Measurements from ENCODE around the gene MADCAM1. TPM values are rescaled to one million over a fixed set of nuclear protein-coding genes. Genes with fewer than 3 reads are reported as not detected.

Gene MADCAM1
- total and polyA plus RNA-seq, 4 donors = 0.24 to 4.4 (median 0.61) TPM

DNA sequence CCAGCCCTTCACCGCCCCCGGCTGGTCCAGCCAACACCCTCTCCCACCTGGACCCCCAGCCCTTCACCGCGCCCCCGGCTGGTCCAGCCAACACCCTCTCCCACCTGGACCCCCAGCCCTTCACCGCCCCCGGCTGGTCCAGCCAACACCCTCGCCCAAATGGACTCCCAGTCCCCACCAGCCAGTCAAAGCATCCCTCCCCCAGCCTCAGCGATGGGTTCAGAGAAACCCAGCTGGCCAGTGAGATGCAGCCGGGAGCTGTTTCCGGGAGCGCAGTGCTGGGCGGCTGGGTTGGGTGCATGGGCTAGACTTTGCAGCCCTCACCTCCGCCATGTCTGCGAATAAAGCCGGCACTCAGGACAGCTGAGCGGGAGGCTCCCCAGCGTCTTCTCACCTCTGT, 28.7 kb downstream of the MADCAM1 start:
- no peak for DNase-seq
- Histone ChIP-seq H3K27ac (ENCODE audit: low read depth in 1 of 2, low read length in 1 of 2) (no peak overlapping the region), H3K36me3 (ENCODE audit: control insufficient read depth in 4 of 4, insufficient read depth in 4 of 4, low read length in 4 of 4) (peaks cover 0 to 6% (median 0%) of the 10 kb centered on the region in 4 donors), H3K4me1 (ENCODE audit: control insufficient read depth in 5 of 5, insufficient read depth in 5 of 5, low read length in 5 of 5) (no peaks in the 10 kb centered on the region), H3K9me3 (ENCODE audit: control insufficient read depth in 4 of 4, insufficient read depth in 3 of 4, low read length in 3 of 4) (no peaks in the 10 kb centered on the region), H3K27me3 (ENCODE audit: control insufficient read depth in 3 of 3, insufficient read depth in 3 of 3, low read length in 2 of 3) (peaks cover 0 to 3% (median 0%) of the 10 kb centered on the region in 3 donors), H3K4me3 (no peak overlapping the region), H3K9ac (ENCODE audit: insufficient read depth in 1 of 2, low read length in 2 of 2) (no peak overlapping the region)
- 72 to 80% methylated on average over 18 of the region's 18 CpGs for WGBS, 2 donors
- TF ChIP-seq, protein P1, sequence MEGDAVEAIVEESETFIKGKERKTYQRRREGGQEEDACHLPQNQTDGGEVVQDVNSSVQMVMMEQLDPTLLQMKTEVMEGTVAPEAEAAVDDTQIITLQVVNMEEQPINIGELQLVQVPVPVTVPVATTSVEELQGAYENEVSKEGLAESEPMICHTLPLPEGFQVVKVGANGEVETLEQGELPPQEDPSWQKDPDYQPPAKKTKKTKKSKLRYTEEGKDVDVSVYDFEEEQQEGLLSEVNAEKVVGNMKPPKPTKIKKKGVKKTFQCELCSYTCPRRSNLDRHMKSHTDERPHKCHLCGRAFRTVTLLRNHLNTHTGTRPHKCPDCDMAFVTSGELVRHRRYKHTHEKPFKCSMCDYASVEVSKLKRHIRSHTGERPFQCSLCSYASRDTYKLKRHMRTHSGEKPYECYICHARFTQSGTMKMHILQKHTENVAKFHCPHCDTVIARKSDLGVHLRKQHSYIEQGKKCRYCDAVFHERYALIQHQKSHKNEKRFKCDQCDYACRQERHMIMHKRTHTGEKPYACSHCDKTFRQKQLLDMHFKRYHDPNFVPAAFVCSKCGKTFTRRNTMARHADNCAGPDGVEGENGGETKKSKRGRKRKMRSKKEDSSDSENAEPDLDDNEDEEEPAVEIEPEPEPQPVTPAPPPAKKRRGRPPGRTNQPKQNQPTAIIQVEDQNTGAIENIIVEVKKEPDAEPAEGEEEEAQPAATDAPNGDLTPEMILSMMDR (IDR thresholded peaks at IDR 0.05; ENCODE audit: control extremely low read depth, extremely low read depth) = no peak
- no peak for ATAC-seq (ENCODE audit: insufficient read depth, low FRiP score)

DNA sequence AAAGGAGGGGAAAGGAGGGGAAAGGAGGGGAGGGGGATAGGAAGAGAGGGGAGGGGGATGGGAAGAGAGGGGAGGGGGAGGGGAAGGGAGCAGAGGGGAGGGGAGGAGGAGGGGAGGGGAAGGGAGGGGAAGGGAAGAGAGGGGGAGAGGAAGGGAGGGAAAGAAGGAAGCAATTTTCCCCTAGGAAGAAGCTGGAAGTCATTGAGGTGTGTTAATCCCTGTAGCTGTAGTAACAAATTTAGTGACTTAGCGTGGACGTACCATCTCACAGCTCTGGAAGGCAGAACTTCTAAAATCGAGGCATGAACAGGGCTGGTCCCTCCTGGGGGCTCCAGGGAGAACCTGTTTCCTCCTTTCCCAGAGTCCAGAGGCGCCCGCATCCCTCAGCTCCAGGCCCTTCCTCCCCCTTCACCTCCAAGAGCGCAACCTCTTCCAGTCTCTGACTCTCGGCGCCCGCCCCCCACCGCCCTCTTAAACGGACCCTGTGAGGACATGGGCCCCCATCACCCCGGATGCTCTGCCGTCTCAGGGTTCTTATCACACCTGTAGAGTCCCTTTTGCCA, 29.7 kb downstream of the MADCAM1 start:
- DNase-seq = no peak
- H3K9me3 ChIP-seq (ENCODE audit: control insufficient read depth in 4 of 4, insufficient read depth in 3 of 4, low read length in 3 of 4) = peaks cover 0 to 2% (median 0%) of the 10 kb centered on the region in 4 donors
- ATAC-seq (ENCODE audit: insufficient read depth, low FRiP score) = no peak
- H3K9ac ChIP-seq (ENCODE audit: insufficient read depth in 1 of 2, low read length in 2 of 2) = no peak overlapping the region
- TF ChIP-seq, protein P1 (IDR thresholded peaks at IDR 0.05; ENCODE audit: control extremely low read depth, extremely low read depth) = no peak
- H3K36me3 ChIP-seq (ENCODE audit: control insufficient read depth in 4 of 4, insufficient read depth in 4 of 4, low read length in 4 of 4) = peaks cover 0 to 3% (median 0%) of the 10 kb centered on the region in 4 donors
- H3K4me1 ChIP-seq (ENCODE audit: control insufficient read depth in 5 of 5, insufficient read depth in 5 of 5, low read length in 5 of 5) = peaks cover 0 to 2% (median 0%) of the 10 kb centered on the region in 5 donors
- H3K27ac ChIP-seq (ENCODE audit: low read depth in 1 of 2, low read length in 1 of 2) = no peak overlapping the region
- WGBS, 2 donors = 50 to 55% methylated on average over 13 of the region's 13 CpGs
- no peak overlapping the region for H3K4me3 ChIP-seq
- H3K27me3 ChIP-seq (ENCODE audit: control insufficient read depth in 3 of 3, insufficient read depth in 3 of 3, low read length in 2 of 3) = peaks cover 0 to 3% (median 0%) of the 10 kb centered on the region in 3 donors

- Histone ChIP-seq H3K9me3 (ENCODE audit: control insufficient read depth in 4 of 4, insufficient read depth in 3 of 4, low read length in 3 of 4) (peaks cover 0 to 2% (median 0%) of the 10 kb centered on the region in 4 donors), H3K4me3 (peak overlapping the region; percentile 73), H3K9ac (ENCODE audit: insufficient read depth in 1 of 2, low read length in 2 of 2) (no peak overlapping the region), H3K4me1 (ENCODE audit: control insufficient read depth in 5 of 5, insufficient read depth in 5 of 5, low read length in 5 of 5) (peaks cover 0 to 19% (median 8%) of the 10 kb centered on the region in 5 donors), H3K36me3 (ENCODE audit: control insufficient read depth in 4 of 4, insufficient read depth in 4 of 4, low read length in 4 of 4) (no peaks in the 10 kb centered on the region), H3K27me3 (ENCODE audit: control insufficient read depth in 3 of 3, insufficient read depth in 3 of 3, low read length in 2 of 3) (peaks cover 0 to 1% (median 0%) of the 10 kb centered on the region in 3 donors), H3K27ac (ENCODE audit: low read depth in 1 of 2, low read length in 1 of 2) (peak overlapping the region; percentile 92 to 99)
- TF ChIP-seq, protein P1 (IDR thresholded peaks at IDR 0.05; ENCODE audit: control extremely low read depth, extremely low read depth) = no peak
- ATAC-seq (ENCODE audit: insufficient read depth, low FRiP score) (no peak), DNase-seq (no peak)
- WGBS, 2 donors = 68 to 71% methylated on average over 38 of the region's 38 CpGs
Measured at GRCh38 chr19:530134-531008, 34.1 kb downstream of the MADCAM1 start.
